Measurements from ENCODE around the gene FN1. TPM values are rescaled to one million over a fixed set of nuclear protein-coding genes. Genes with fewer than 3 reads are reported as not detected.

FN1 gene
- total RNA-seq, 1 donor from 2014 or later = 962 TPM

GRCh38 chr2:215376103-215376780, 59.6 kb downstream of the FN1 start:
- no peak for DNase-seq (ENCODE audit: low read depth)
- TF ChIP-seq CTCF (conservative IDR thresholded peaks at IDR 0.05; ENCODE audit: low read depth, low read length) = no peak
- H3K4me3 ChIP-seq (ENCODE audit: low read depth, low read length) = no peak overlapping the region

GRCh38 chr2:215375467-215375830, 60.4 kb downstream of the FN1 start:
- DNase-seq (ENCODE audit: low read depth) = no peak
- TF ChIP-seq CTCF (conservative IDR thresholded peaks at IDR 0.05; ENCODE audit: low read depth, low read length) = no peak
- H3K4me3 ChIP-seq (ENCODE audit: low read depth, low read length) = no peak overlapping the region

- DNase-seq (ENCODE audit: low read depth) = no peak
- no peak for TF ChIP-seq CTCF (conservative IDR thresholded peaks at IDR 0.05; ENCODE audit: low read depth, low read length)
- H3K4me3 ChIP-seq (ENCODE audit: low read depth, low read length) = no peak overlapping the region
Measured at GRCh38 chr2:215374642-215375466, 61.0 kb downstream of the FN1 start.

GRCh38 chr2:215374002-215374401, 61.9 kb downstream of the FN1 start:
- H3K4me3 ChIP-seq (ENCODE audit: low read depth, low read length) = no peak overlapping the region
- no peak for DNase-seq (ENCODE audit: low read depth)
- no peak for TF ChIP-seq CTCF (conservative IDR thresholded peaks at IDR 0.05; ENCODE audit: low read depth, low read length)

- DNase-seq (ENCODE audit: low read depth) = no peak
- no peak for TF ChIP-seq CTCF (conservative IDR thresholded peaks at IDR 0.05; ENCODE audit: low read depth, low read length)
- no peak overlapping the region for H3K4me3 ChIP-seq (ENCODE audit: low read depth, low read length)
Measured at GRCh38 chr2:215372968-215373649, 62.8 kb downstream of the FN1 start.

GRCh38 chr2:215371915-215372897, 63.7 kb downstream of the FN1 start:
- TF ChIP-seq CTCF (conservative IDR thresholded peaks at IDR 0.05; ENCODE audit: low read depth, low read length) = no peak
- DNase-seq (ENCODE audit: low read depth) = no peak

More at GRCh38 chr2:215371915-215372897, 63.7 kb downstream of the FN1 start:
- no peak overlapping the region for H3K4me3 ChIP-seq (ENCODE audit: low read depth, low read length)
